IPS DF 4.7 (cell line): ENCODE data around the gene SGK2.
A peak's percentile ranks its signal among the peaks of the same experiment; 100 is the strongest.
"Not testable (repeated sequence)": the region's sequence is repeated elsewhere in the genome, so short reads cannot be mapped to it uniquely, and the experiment has no call there.

Source experiments
- DNase-seq: peaks from one replicate; pipeline ENCODE4 v3.0.0-alpha.2; 2013; ENCODE audit warnings: low spot score; ENCODE audit errors: extremely low read depth

The SGK2 gene

DNA sequence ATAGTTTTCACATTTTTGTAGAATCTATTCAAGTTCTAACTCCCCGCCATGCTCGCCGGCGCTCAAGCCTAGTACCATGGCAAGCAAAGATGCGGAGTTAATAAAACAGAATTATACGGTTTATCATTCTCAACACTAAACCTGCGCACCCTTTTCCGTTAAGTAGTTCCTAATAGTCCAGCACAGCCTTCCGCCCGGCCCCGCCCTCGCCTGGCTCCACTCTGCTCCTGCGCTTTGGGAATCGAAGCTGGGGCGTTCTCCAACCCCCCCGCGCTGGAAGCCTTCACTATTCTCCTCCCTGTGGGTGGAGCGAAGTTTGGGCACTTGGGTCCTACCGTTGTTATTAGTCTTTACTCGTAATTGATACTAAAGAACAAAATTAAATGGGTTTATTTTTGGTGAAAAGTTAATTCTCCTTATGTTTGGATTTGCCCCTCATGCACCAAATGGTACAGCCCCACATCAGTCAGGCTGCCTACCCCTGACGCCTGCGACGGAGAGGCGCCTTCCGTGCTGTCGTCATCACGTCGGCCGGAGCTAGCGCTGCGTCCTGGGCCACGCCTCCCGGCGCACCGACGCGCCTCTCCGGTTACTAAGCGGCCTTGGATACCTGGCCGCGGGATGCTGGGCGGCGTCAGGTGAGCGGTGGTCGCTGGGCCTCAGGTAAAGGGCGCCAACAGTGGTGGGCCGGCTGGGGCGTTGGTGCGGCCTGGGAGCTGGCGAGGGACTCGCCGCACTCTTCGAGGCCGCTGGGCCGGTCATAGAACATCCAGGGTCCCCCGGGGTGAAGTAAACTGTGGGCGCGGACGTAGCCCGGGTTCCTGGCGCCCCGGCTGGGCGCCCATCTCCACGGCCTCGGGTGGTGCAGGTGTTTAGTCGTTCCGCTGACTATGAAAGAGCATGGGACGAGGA lies 31.8 kb downstream of the SGK2 start, which contains the start of gene IFT52:
Gene IFT52, plus strand, starts transcription at position 546 of the 912 bp plus-strand sequence. CDS start 3,762 bp downstream, outside the sequence.
- DNase-seq: peak; percentile 87

DNA sequence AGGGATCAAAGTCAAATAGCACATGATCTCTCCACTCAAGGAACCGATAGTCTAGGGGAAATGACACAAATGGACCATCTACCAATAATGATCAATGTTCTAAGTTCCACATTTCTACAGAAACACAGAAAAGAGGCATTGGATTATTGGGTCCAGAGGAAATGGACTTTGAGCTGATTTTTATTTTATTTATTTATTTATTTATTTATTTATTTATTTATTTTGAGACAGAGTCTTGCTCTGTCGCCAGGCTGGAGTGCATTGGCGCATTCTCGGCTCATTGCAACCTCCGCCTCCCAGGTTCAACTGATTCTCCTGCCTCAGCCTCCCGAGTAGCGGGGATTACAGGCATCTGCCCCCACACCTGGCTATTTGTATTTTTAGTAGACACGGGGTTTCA lies 43.1 kb downstream of the SGK2 start:
- DNase-seq: not testable (repeated sequence)

DNA sequence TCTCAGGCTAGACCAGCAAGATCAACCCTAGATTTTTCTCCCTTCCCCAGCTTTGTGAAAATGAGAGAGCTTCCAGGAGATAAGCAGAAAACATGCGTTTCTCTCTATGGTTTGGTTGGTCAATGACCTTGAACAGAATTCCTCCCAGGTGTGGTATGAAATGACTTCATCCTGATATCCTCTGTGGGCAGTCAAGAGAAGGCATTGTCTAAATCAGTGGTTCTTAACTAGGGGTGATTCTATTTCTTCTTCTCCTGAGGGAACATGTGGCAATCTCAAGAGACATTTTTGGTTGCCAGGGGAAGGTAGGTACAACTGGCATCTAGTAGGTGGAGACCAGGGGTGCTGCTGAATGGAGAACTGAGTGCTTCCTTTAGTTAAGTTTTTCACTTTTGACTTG lies 44.3 kb downstream of the SGK2 start:
- no peak for DNase-seq

- no peak for DNase-seq
These were observed 46.9 kb downstream of the SGK2 start for GRCh38 chr20:43605715-43606114.

GRCh38 chr20:43607278-43607677 lies 48.5 kb downstream of the SGK2 start:
- not testable (repeated sequence) for DNase-seq

DNA sequence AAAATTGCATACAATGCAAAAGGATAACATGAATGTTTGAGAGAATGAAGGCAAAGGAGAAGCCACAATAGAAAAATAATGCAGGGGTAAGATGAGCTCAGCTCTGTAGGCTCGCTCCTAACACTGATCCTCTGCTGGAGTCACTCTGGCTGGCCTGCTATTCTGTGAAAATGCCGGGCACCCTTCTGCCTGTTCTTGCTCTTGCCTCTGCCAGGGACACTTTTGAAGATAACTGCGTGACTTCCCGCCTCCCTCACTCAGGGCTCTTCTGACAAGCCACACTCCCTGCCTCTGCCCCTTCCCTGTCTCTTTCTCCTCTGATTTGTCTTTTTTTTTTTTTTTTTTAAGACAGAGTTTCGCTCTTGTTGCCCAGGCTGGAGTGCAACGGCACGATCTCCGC lies 72.8 kb downstream of the SGK2 start:
- no peak for DNase-seq
